ENCODE measurements around the gene CGB5.

GRCh38 chr19:49022116-49022515, 21.5 kb upstream of the CGB5 start:
- TF ChIP-seq CTCF (IDR thresholded peaks at IDR 0.05), result no peak
- TF ChIP-seq POLR2AphosphoS5 (IDR thresholded peaks at IDR 0.05; ENCODE audit: low read depth, low read length), result no peak
- TF ChIP-seq REST (IDR thresholded peaks at IDR 0.05; ENCODE audit: insufficient read depth in 1 of 2, low read depth in 2 of 2, low read length in 1 of 2), result no peak

Measured in Panc1 (cell line).